AG10803 (cell line): Measurements from ENCODE around the gene MATN1.

Experiments used
- DNase-seq: peaks from one replicate; pipeline ENCODE4 v3.0.0; 2010; ENCODE audit warnings: low read depth
- H3K4me3 ChIP-seq: 2 replicates; pipeline ENCODE4 v1.5.1; 2011; ENCODE audit warnings: mild to moderate bottlenecking, low read length, control low read depth
- TF ChIP-seq, protein P1 (sequence below): conservative IDR thresholded peaks from 2 replicates; pipeline ENCODE4 v1.5.1; 2011; ENCODE audit warnings: mild to moderate bottlenecking, low read length, control low read depth, inconsistent platforms

MATN1 gene

DNA sequence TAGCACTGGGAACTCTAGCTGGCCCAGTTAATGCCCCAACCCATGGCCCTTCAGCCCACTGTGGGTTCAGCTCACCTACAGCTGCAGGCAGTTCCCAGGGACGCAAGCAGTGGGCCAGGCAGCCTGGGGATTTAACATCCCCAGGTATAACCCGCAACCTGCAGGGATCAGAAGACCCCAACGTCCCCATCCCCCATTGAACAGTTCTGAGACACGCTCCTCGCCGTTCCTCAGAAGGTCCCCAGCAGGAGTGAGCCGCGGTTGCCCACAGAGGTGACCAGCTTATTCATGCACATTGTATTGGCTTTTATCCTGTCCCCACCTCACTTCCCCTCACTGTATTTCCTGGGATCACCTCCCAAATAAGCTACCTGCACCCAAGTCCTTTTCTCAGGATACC is 5.0 kb upstream of the MATN1 start:
- no peak overlapping the region for H3K4me3 ChIP-seq
- DNase-seq = no peak
- TF ChIP-seq, protein P1, sequence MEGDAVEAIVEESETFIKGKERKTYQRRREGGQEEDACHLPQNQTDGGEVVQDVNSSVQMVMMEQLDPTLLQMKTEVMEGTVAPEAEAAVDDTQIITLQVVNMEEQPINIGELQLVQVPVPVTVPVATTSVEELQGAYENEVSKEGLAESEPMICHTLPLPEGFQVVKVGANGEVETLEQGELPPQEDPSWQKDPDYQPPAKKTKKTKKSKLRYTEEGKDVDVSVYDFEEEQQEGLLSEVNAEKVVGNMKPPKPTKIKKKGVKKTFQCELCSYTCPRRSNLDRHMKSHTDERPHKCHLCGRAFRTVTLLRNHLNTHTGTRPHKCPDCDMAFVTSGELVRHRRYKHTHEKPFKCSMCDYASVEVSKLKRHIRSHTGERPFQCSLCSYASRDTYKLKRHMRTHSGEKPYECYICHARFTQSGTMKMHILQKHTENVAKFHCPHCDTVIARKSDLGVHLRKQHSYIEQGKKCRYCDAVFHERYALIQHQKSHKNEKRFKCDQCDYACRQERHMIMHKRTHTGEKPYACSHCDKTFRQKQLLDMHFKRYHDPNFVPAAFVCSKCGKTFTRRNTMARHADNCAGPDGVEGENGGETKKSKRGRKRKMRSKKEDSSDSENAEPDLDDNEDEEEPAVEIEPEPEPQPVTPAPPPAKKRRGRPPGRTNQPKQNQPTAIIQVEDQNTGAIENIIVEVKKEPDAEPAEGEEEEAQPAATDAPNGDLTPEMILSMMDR = no peak

DNA sequence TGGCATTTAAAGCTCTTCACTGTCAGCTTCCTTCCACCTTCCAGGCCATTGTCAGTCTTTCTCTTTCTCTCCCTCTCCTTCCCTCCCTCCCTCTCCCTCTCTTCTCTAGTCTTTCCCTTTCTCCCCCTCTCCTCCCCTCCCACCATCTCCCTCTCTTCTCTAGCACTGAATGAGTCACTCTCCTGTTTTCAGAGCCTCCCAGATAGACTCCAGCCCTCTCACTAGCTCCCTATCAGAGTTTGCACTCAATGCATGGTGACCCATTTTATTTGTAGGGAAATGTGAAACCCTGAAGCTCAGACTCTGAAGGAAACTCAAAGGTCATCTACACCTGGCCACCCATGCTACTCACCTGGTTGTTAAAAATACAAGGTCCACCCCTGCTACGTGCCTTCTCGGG is 4.4 kb upstream of the MATN1 start:
- no peak overlapping the region for H3K4me3 ChIP-seq
- no peak for DNase-seq
- TF ChIP-seq, protein P1 = no peak

DNA sequence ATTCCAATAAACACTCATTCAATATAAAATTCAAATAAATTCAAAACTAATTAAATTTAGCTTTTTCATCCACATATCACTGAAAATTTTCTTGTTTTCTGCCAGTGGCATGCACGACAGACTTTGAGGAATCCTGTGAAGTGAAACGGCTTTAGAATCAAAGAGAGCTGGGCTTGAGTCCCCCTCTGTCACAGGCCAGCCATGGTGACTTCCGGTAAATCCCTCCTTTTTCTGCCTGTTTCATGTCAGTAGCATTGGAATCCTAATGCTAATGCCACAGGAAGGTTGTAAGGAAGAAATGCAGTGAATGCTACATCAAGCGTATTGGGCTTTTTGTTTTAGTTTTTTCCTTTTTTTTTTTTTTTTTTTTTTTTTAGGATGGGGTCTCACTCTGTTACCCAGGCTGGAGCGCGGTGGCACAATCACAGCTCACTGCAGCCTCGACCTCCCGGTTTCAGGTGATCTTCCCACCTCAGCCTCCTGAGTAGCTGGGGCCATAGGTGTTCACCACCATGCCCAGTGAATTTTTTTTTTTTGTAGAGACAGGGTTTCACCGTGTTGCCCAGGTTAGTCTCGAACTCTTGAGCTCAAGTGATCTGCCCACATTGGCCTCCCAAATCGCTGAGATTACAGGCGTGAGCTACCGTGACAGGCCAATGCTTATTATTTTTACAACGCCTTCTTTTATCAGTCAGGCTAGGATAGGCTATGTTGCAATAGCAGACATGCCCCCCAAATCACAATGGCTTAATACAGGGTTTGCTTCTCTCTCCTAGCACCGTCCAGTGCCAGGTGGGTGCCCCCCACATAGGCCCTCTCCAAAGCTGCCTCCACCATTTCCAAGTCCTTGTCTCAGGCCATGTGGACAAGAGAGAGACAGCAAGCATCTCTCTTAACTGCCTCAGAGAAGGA is 3.6 kb upstream of the MATN1 start:
- no peak overlapping the region for H3K4me3 ChIP-seq
- TF ChIP-seq, protein P1 = no peak
- no peak for DNase-seq

DNA sequence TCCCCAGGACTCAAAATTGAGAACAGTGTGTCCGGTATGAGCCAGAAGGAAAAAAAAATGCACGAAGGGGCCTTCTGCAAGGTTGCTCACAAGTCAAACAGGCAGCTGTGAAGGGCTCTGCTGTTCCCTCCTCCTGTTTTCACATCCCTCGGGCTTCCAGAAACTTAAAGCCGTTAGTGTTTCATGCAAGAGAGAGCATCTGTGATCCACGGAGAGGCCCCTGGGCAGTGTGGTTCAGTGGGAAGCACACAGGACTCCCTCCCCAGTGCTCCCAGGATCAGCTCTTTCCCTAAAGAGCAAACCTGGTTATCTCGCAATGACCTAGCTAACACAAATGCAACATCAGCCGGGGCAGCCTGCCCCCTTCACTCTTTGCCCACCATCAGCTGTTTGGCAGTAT is 2.9 kb upstream of the MATN1 start:
- TF ChIP-seq, protein P1 = no peak
- DNase-seq = no peak
- H3K4me3 ChIP-seq = no peak overlapping the region

DNA sequence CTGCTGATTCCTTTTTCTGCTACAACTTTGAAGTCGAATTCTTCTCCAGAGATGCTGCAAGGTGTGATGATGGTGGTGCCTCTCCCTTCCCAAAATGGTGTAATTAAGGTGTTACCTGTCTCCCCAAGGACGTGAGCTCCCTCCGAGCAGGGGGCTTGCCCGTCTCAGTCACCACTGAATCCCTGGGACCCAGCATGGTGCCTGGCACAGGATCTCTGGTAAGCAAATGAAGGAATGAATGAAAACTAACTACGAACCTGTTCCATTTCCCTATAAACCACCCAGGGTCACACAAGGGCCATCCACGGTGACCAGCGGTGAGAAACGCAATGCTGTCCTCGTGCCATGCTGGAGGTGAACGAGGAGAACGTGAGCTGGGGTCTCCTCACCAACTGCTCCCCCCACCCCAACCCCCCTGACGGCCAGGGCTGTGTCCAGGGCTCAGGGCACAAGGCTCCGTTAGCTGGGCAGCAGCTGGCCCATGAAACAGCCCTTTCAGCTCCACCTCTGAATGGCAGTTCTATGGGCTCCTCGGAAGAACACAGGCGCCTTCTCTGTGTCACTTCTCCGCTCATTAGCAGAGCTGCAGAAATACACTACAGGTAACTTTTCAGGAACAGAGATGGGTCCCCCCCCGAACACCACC is 2.2 kb upstream of the MATN1 start:
- H3K4me3 ChIP-seq = no peak overlapping the region
- TF ChIP-seq, protein P1 = no peak
- DNase-seq = no peak

- no peak for DNase-seq
- TF ChIP-seq, protein P1 = no peak
- no peak overlapping the region for H3K4me3 ChIP-seq
Observed at GRCh38 chr1:30724655-30725421, 1.5 kb upstream of the MATN1 start.
